Activated B cell treated with CpG ODN at 0.5 μM for 24 hours (primary cell): ENCODE measurements around the gene CENATAC. TPM values are rescaled to one million over a fixed set of nuclear protein-coding genes. Genes with fewer than 3 reads are reported as not detected.

Experiments
- ATAC-seq: fragments of 200-7000 bp; cut with Tn5 transposase; one replicate; pipeline ENCODE4 v1.10.0; 2021; ENCODE audit warnings: low read depth, mild to moderate bottlenecking, moderate library complexity
- CTCF ChIA-PET: fragments of 350-600 bp; sonication (Branson Sonifier 250); formaldehyde crosslinking; loops from one replicate; lab custom pipeline; 2021; ENCODE audit warnings: antibody characterized with exemption; lab: Charles Lee
- POLR2A ChIA-PET: fragments of 350-600 bp; sonication (Branson Sonifier 250); formaldehyde crosslinking; loops from one replicate; lab custom pipeline; 2021; ENCODE audit warnings: antibody characterized with exemption; lab: Charles Lee
- DNase-seq: peaks from one replicate; pipeline ENCODE4 v3.0.0; 2022
- H3K27ac Mint-ChIP-seq: one replicate; pipeline ENCODE4 v1.8.0; 2020; ENCODE audit warnings: mixed read lengths
- H3K27me3 Mint-ChIP-seq: one replicate; pipeline ENCODE4 v1.8.0; 2021; ENCODE audit warnings: mixed read lengths
- H3K36me3 Mint-ChIP-seq: one replicate; pipeline ENCODE4 v1.8.0; 2021; ENCODE audit warnings: low read depth, mixed read lengths
- H3K4me1 Mint-ChIP-seq: one replicate; pipeline ENCODE4 v1.8.0; 2021; ENCODE audit warnings: mixed read lengths
- H3K4me3 Mint-ChIP-seq: one replicate; pipeline ENCODE4 v1.8.0; 2020; ENCODE audit warnings: mild to moderate bottlenecking, mixed read lengths
- H3K9me3 Mint-ChIP-seq: one replicate; pipeline ENCODE4 v1.8.0; 2020; ENCODE audit warnings: mixed read lengths
- CTCF ChIP-seq: fragments of 200-600 bp; IDR thresholded peaks from one replicate; pipeline ENCODE4 v1.8.0; 2022; ENCODE audit warnings: antibody characterized with exemption, mild to moderate bottlenecking
- intact Hi-C: fragments of 100-400 bp; cut with micrococcal nuclease; formaldehyde crosslinking; loops from one replicate; pipeline ENCODE4 v1.15.1; 2024
- total RNA-seq: library from RNA; stranded (reverse); gene quantifications from 2 replicates; pipeline ENCODE4 v1.2.3, GENCODE V29; 2022

Gene CENATAC
- total RNA-seq, 1 donor from 2014 or later, result 85.7 TPM

GRCh38 chr11:119011476-119012053, 13.6 kb downstream of the CENATAC start:
- Mint-ChIP-seq H3K4me1 (peaks cover 21% of the 10 kb centered on the region), H3K4me3 (no peak overlapping the region), H3K9me3 (no peaks in the 10 kb centered on the region), H3K27ac (no peak overlapping the region), H3K27me3 (no peaks in the 10 kb centered on the region), H3K36me3 (peaks cover 82% of the 10 kb centered on the region)
- CTCF ChIA-PET, result no interaction called here
- POLR2A ChIA-PET, result interaction anchor here (0.5 kb wide), 1 partner anchor 154 kb away, joined by 3 read pairs; no protein-coding TSS in a partner anchor
- intact Hi-C loops, result no loop called here
- no peak for DNase-seq
- ATAC-seq, result no peak
- no peak for TF ChIP-seq CTCF

- no peak for TF ChIP-seq CTCF
- ATAC-seq, result no peak
- intact Hi-C loops, result no loop called here
- Mint-ChIP-seq H3K4me3 (no peak overlapping the region), H3K9me3 (no peaks in the 10 kb centered on the region), H3K27me3 (no peaks in the 10 kb centered on the region), H3K4me1 (peaks cover 28% of the 10 kb centered on the region), H3K36me3 (peaks cover 82% of the 10 kb centered on the region), H3K27ac (no peak overlapping the region)
- CTCF ChIA-PET, result no interaction called here
- no peak for DNase-seq
- POLR2A ChIA-PET, result interaction anchor here (0.6 to 3.9 kb wide), 3 partner anchors 14 to 49 kb away, joined by 4 to 18 read pairs (median 10); partner anchors contain the start of gene CENATAC
These were observed 14.8 kb downstream of the CENATAC start for GRCh38 chr11:119012629-119013170.

- no peak for TF ChIP-seq CTCF
- ChIA-PET CTCF (no interaction called here), POLR2A (interaction anchor here (0.5 to 3.9 kb wide), 3 partner anchors 12 to 18 kb away, joined by 3 to 18 read pairs (median 4); partner anchors contain the start of gene CENATAC)
- Mint-ChIP-seq H3K4me3 (no peak overlapping the region), H3K4me1 (peaks cover 41% of the 10 kb centered on the region), H3K27me3 (no peaks in the 10 kb centered on the region), H3K9me3 (no peaks in the 10 kb centered on the region), H3K27ac (no peak overlapping the region), H3K36me3 (peaks cover 83% of the 10 kb centered on the region)
- intact Hi-C loops, result no loop called here
- DNase-seq (no peak), ATAC-seq (no peak)
These were observed 16.4 kb downstream of the CENATAC start for GRCh38 chr11:119014209-119014924.

GRCh38 chr11:119015054-119015611, 17.2 kb downstream of the CENATAC start:
- no peak for TF ChIP-seq CTCF
- intact Hi-C loops, result loop anchor here (5.0 kb wide), 2 partner anchors 182 to 223 kb away; partner anchors contain the start of gene DDX6
- H3K27ac Mint-ChIP-seq, result no peak overlapping the region
- H3K9me3 Mint-ChIP-seq, result no peaks in the 10 kb centered on the region
- CTCF ChIA-PET, result no interaction called here
- H3K4me3 Mint-ChIP-seq, result peak overlapping the region; percentile 28
- DNase-seq, result no peak
- ATAC-seq, result no peak
- H3K36me3 Mint-ChIP-seq, result peaks cover 86% of the 10 kb centered on the region
- POLR2A ChIA-PET, result interaction anchor here (0.5 to 3.9 kb wide), 3 partner anchors 12 to 41 kb away, joined by 3 to 18 read pairs (median 7); partner anchors contain the start of gene CENATAC
- no peaks in the 10 kb centered on the region for H3K27me3 Mint-ChIP-seq
- peaks cover 49% of the 10 kb centered on the region for H3K4me1 Mint-ChIP-seq
